Natural killer cell treated with Interleukin-12 subunit alpha and Interleukin-12 subunit beta and Interleukin-15 and Interleukin-18, amount 100 ng/mL, for 72 hours (primary cell): Measurements from ENCODE around the gene MPHOSPH9. TPM values are rescaled to one million over a fixed set of nuclear protein-coding genes. Genes with fewer than 3 reads are reported as not detected.

Experiments
- ATAC-seq, 2 donors: fragments of 150-1000 bp; cut with Tn5 transposase in 1 of 2; sonication (Bioruptor Pico), chemical (Tn5 transposase) in 1 of 2; 2 replicates each; pipeline ENCODE4 v1.10.0; 2021
- DNase-seq: peaks from one replicate; pipeline ENCODE4 v3.0.0; 2022; ENCODE audit warnings: low spot score
- H3K27ac Mint-ChIP-seq, 2 donors: 1 replicate in 1 of 2; 2 replicates in 1 of 2; pipeline ENCODE4 v1.8.0; 2022; ENCODE audit warnings: mixed read lengths in 2 of 2, mild to moderate bottlenecking in 1 of 2, moderate library complexity in 1 of 2
- H3K27me3 Mint-ChIP-seq, 2 donors: 1 replicate in 1 of 2; 2 replicates in 1 of 2; pipeline ENCODE4 v1.8.0; 2022; ENCODE audit warnings: mixed read lengths in 2 of 2
- H3K36me3 Mint-ChIP-seq: one replicate; pipeline ENCODE4 v1.8.0; 2022; ENCODE audit warnings: mixed read lengths
- H3K4me1 Mint-ChIP-seq, 2 donors: 1 replicate in 1 of 2; 2 replicates in 1 of 2; pipeline ENCODE4 v1.8.0; 2022; ENCODE audit warnings: low read depth in 2 of 2, mixed read lengths in 2 of 2, mild to moderate bottlenecking in 1 of 2
- H3K4me3 Mint-ChIP-seq: one replicate; pipeline ENCODE4 v1.8.0; 2022; ENCODE audit warnings: mixed read lengths
- H3K9me3 Mint-ChIP-seq: 2 replicates; pipeline ENCODE4 v1.8.0; 2022; ENCODE audit warnings: mixed read lengths
- total RNA-seq, 2 donors: library from RNA; stranded (reverse); gene quantifications; one replicate each; pipeline ENCODE4 v1.2.3, GENCODE V29; 2022

Gene MPHOSPH9
- total RNA-seq, 2 donors from 2014 or later: 50.1 to 117 TPM

GRCh38 chr12:123164222-123164621 lies 68.7 kb downstream of the MPHOSPH9 start:
- H3K4me3 Mint-ChIP-seq: no peak overlapping the region
- ATAC-seq (no peak), DNase-seq (no peak)
- peaks cover 0 to 4% of the 10 kb centered on the region in 2 donors for H3K4me1 Mint-ChIP-seq
- no peaks in the 10 kb centered on the region for H3K27me3 Mint-ChIP-seq
- no peaks in the 10 kb centered on the region for H3K36me3 Mint-ChIP-seq
- no peaks in the 10 kb centered on the region for H3K9me3 Mint-ChIP-seq
- no peak overlapping the region for H3K27ac Mint-ChIP-seq

- Mint-ChIP-seq H3K27me3 (no peaks in the 10 kb centered on the region), H3K36me3 (no peaks in the 10 kb centered on the region), H3K9me3 (no peaks in the 10 kb centered on the region), H3K27ac (no peak overlapping the region), H3K4me1 (no peaks in the 10 kb centered on the region), H3K4me3 (no peak overlapping the region)
- ATAC-seq (no peak), DNase-seq (no peak)
Measured at GRCh38 chr12:123163227-123163626, 69.7 kb downstream of the MPHOSPH9 start.

GRCh38 chr12:123160801-123161487 lies 72.0 kb downstream of the MPHOSPH9 start:
- Mint-ChIP-seq H3K27me3 (no peaks in the 10 kb centered on the region), H3K27ac (no peak overlapping the region), H3K9me3 (no peaks in the 10 kb centered on the region), H3K36me3 (no peaks in the 10 kb centered on the region), H3K4me1 (no peaks in the 10 kb centered on the region), H3K4me3 (no peak overlapping the region)
- no peak for DNase-seq
- no peak for ATAC-seq

- Mint-ChIP-seq H3K4me1 (peaks cover 14% of the 10 kb centered on the region in 2 donors), H3K9me3 (no peaks in the 10 kb centered on the region), H3K27ac (no peak overlapping the region), H3K4me3 (no peak overlapping the region), H3K36me3 (no peaks in the 10 kb centered on the region), H3K27me3 (no peaks in the 10 kb centered on the region)
- ATAC-seq: no peak
- DNase-seq: no peak
Measured at GRCh38 chr12:123153906-123154305, 79.0 kb downstream of the MPHOSPH9 start.

- Mint-ChIP-seq H3K9me3 (no peaks in the 10 kb centered on the region), H3K27me3 (no peaks in the 10 kb centered on the region), H3K4me3 (peak overlapping the region; percentile 62), H3K27ac (no peak overlapping the region), H3K36me3 (no peaks in the 10 kb centered on the region), H3K4me1 (peaks cover 14 to 23% of the 10 kb centered on the region in 2 donors)
- DNase-seq (no peak), ATAC-seq (no peak)
Measured at GRCh38 chr12:123152833-123153232, 80.1 kb downstream of the MPHOSPH9 start.

GRCh38 chr12:123151457-123152454 lies 81.2 kb downstream of the MPHOSPH9 start:
- Mint-ChIP-seq H3K27me3 (no peaks in the 10 kb centered on the region), H3K4me3 (peak overlapping the region; percentile 63), H3K9me3 (no peaks in the 10 kb centered on the region), H3K36me3 (no peaks in the 10 kb centered on the region), H3K4me1 (peaks cover 14 to 23% of the 10 kb centered on the region in 2 donors), H3K27ac (no peak overlapping the region)
- DNase-seq (no peak), ATAC-seq (peak in 1 of 2 donors; percentile 15)

- Mint-ChIP-seq H3K27ac (peak within 1 kb of the TSS; percentile 30 to 38), H3K4me1 (peaks cover 14 to 23% of the 10 kb centered on the region in 2 donors), H3K27me3 (no peaks in the 10 kb centered on the region), H3K4me3 (peak within 1 kb of the TSS; percentile 86), H3K9me3 (no peaks in the 10 kb centered on the region), H3K36me3 (no peaks in the 10 kb centered on the region)
- DNase-seq: peak; percentile 71
- peak; percentile 91 to 92 for ATAC-seq
Measured at GRCh38 chr12:123150744-123151456, 82.0 kb downstream of the MPHOSPH9 start, which contains the start of gene PITPNM2. PITPNM2 (minus strand) TSS chr12:123151090; CDS start chr12:123034590, 116,500 bp downstream.

GRCh38 chr12:123150275-123150743 lies 82.6 kb downstream of the MPHOSPH9 start:
- peak; percentile 57 to 60 for ATAC-seq
- Mint-ChIP-seq H3K4me3 (peak overlapping the region; percentile 86), H3K4me1 (peaks cover 14 to 23% of the 10 kb centered on the region in 2 donors), H3K9me3 (no peaks in the 10 kb centered on the region), H3K36me3 (no peaks in the 10 kb centered on the region), H3K27ac (peak overlapping the region in 1 of 2 donors; percentile 38), H3K27me3 (no peaks in the 10 kb centered on the region)
- DNase-seq: no peak

- Mint-ChIP-seq H3K27me3 (no peaks in the 10 kb centered on the region), H3K4me3 (peak overlapping the region; percentile 86), H3K9me3 (no peaks in the 10 kb centered on the region), H3K36me3 (no peaks in the 10 kb centered on the region), H3K4me1 (peaks cover 14 to 23% of the 10 kb centered on the region in 2 donors), H3K27ac (peak overlapping the region; percentile 30 to 38)
- no peak for ATAC-seq
- DNase-seq: no peak
Measured at GRCh38 chr12:123149501-123150274, 83.3 kb downstream of the MPHOSPH9 start.

GRCh38 chr12:123149088-123149487 lies 83.9 kb downstream of the MPHOSPH9 start:
- no peaks in the 10 kb centered on the region for H3K27me3 Mint-ChIP-seq
- ATAC-seq: no peak
- no peak for DNase-seq
- peak overlapping the region; percentile 30 to 38 for H3K27ac Mint-ChIP-seq
- peaks cover 15 to 23% of the 10 kb centered on the region in 2 donors for H3K4me1 Mint-ChIP-seq
- H3K4me3 Mint-ChIP-seq: peak overlapping the region; percentile 86
- H3K36me3 Mint-ChIP-seq: no peaks in the 10 kb centered on the region
- no peaks in the 10 kb centered on the region for H3K9me3 Mint-ChIP-seq

- Mint-ChIP-seq H3K9me3 (no peaks in the 10 kb centered on the region), H3K36me3 (no peaks in the 10 kb centered on the region), H3K27ac (no peak overlapping the region), H3K4me1 (peaks cover 17 to 23% of the 10 kb centered on the region in 2 donors), H3K4me3 (peak overlapping the region; percentile 86), H3K27me3 (no peaks in the 10 kb centered on the region)
- no peak for ATAC-seq
- DNase-seq: no peak
Measured at GRCh38 chr12:123148655-123149054, 84.3 kb downstream of the MPHOSPH9 start.

GRCh38 chr12:123148223-123148622 lies 84.7 kb downstream of the MPHOSPH9 start:
- Mint-ChIP-seq H3K9me3 (no peaks in the 10 kb centered on the region), H3K4me1 (peaks cover 17 to 23% of the 10 kb centered on the region in 2 donors), H3K27me3 (no peaks in the 10 kb centered on the region), H3K4me3 (no peak overlapping the region), H3K27ac (no peak overlapping the region), H3K36me3 (no peaks in the 10 kb centered on the region)
- ATAC-seq: no peak
- DNase-seq: no peak

GRCh38 chr12:123145211-123145610 lies 87.7 kb downstream of the MPHOSPH9 start:
- H3K36me3 Mint-ChIP-seq: no peaks in the 10 kb centered on the region
- H3K4me1 Mint-ChIP-seq: peaks cover 15 to 18% of the 10 kb centered on the region in 2 donors
- H3K9me3 Mint-ChIP-seq: no peaks in the 10 kb centered on the region
- DNase-seq: no peak
- H3K4me3 Mint-ChIP-seq: no peak overlapping the region
- H3K27me3 Mint-ChIP-seq: no peaks in the 10 kb centered on the region
- no peak overlapping the region for H3K27ac Mint-ChIP-seq
- ATAC-seq: no peak
